ENCODE data around the gene KDM8. TPM values are rescaled to one million over a fixed set of nuclear protein-coding genes. Genes with fewer than 3 reads are reported as not detected.
"Not testable (repeated sequence)": the region's sequence is repeated elsewhere in the genome, so short reads cannot be mapped to it uniquely, and the experiment has no call there.

Gene KDM8
- total RNA-seq, 1 experiment from 2014 or later = 5.1 TPM

DNA sequence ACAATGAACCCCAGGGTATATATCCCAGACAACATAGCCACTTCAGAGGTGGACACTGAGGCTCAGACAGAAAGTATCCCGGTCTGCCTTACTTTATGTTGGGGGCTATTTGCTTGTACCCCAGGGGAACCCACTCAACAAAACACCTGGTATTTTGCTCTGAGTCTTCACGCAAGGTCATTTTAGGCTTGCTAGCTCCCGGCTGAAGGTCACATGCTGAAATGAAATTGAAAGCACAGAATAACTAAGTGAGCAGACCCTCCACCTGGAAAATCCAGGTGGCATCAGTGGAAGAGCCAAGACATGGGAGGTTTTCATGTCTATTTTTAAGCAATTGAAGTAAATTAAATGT is 4.1 kb upstream of the KDM8 start:
- Histone ChIP-seq H3F3A (ENCODE audit: insufficient read depth, low read depth) (peaks cover 4% of the 10 kb centered on the region; the same call in 1 of the 2 replicates), H3K4me2 (no peak overlapping the region), H2AFZ (no peak overlapping the region), H3K36me3 (ENCODE audit: low read depth) (no peaks in the 10 kb centered on the region), H3K4me1 (replicated peaks; ENCODE audit: insufficient read depth) (0 out of 2 replicates have a peak, but pooled peaks cover 4% of the 10 kb centered on the region), H3K9me3 (ENCODE audit: insufficient read depth, low read depth) (no peaks in the 10 kb centered on the region), H4K20me1 (ENCODE audit: insufficient read depth) (no peaks in the 10 kb centered on the region), H3K27me3 (ENCODE audit: insufficient read depth, low read depth) (peaks cover 22% of the 10 kb centered on the region; the same call in 1 of the 2 replicates), H3K9me2 (ENCODE audit: insufficient read depth) (no peaks in the 10 kb centered on the region), H3K79me2 (ENCODE audit: low read depth) (no peaks in the 10 kb centered on the region), H3K4me3 (no peak overlapping the region), H3K27ac (no peak overlapping the region)
- intact Hi-C loops (cut with micrococcal nuclease; ENCODE audit: unreplicated experiment) = no loop called here
- ChIA-PET POLR2A (ENCODE audit: unreplicated experiment) (interaction anchor here (0.6 kb wide), 1 partner anchor 117 kb away, joined by 4 read pairs; no protein-coding TSS in a partner anchor), CTCF (no interaction called here)
- TF ChIP-seq EZH2 (IDR thresholded peaks at IDR 0.05; ENCODE audit: low read depth) = no peak
- TF ChIP-seq, protein P1, sequence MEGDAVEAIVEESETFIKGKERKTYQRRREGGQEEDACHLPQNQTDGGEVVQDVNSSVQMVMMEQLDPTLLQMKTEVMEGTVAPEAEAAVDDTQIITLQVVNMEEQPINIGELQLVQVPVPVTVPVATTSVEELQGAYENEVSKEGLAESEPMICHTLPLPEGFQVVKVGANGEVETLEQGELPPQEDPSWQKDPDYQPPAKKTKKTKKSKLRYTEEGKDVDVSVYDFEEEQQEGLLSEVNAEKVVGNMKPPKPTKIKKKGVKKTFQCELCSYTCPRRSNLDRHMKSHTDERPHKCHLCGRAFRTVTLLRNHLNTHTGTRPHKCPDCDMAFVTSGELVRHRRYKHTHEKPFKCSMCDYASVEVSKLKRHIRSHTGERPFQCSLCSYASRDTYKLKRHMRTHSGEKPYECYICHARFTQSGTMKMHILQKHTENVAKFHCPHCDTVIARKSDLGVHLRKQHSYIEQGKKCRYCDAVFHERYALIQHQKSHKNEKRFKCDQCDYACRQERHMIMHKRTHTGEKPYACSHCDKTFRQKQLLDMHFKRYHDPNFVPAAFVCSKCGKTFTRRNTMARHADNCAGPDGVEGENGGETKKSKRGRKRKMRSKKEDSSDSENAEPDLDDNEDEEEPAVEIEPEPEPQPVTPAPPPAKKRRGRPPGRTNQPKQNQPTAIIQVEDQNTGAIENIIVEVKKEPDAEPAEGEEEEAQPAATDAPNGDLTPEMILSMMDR (conservative IDR thresholded peaks at IDR 0.05) = no peak
- no peak for DNase-seq
- BruUV-seq (replicated peaks) = no TSS peak

- BruUV-seq (replicated peaks) = no TSS peak
- H3K27me3 ChIP-seq (ENCODE audit: insufficient read depth, low read depth) = peaks cover 18% of the 10 kb centered on the region; the same call in 1 of the 2 replicates
- H3K9me2 ChIP-seq (ENCODE audit: insufficient read depth) = no peaks in the 10 kb centered on the region
- no peaks in the 10 kb centered on the region for H3K9me3 ChIP-seq (ENCODE audit: insufficient read depth, low read depth)
- H3K36me3 ChIP-seq (ENCODE audit: low read depth) = no peaks in the 10 kb centered on the region
- H3K4me3 ChIP-seq = no peak overlapping the region
- TF ChIP-seq, protein P1 (conservative IDR thresholded peaks at IDR 0.05) = no peak
- TF ChIP-seq EZH2 (IDR thresholded peaks at IDR 0.05; ENCODE audit: low read depth) = no peak
- peaks cover 8% of the 10 kb centered on the region; the same call in 1 of the 2 replicates for H3F3A ChIP-seq (ENCODE audit: insufficient read depth, low read depth)
- H2AFZ ChIP-seq = no peak overlapping the region
- ChIA-PET POLR2A (ENCODE audit: unreplicated experiment) (no interaction called here), CTCF (no interaction called here)
- intact Hi-C loops (cut with micrococcal nuclease; ENCODE audit: unreplicated experiment) = no loop called here
- peaks cover 7% of the 10 kb centered on the region for H3K4me1 ChIP-seq (replicated peaks; ENCODE audit: insufficient read depth)
- DNase-seq = no peak
- H3K79me2 ChIP-seq (ENCODE audit: low read depth) = peaks cover 4% of the 10 kb centered on the region; the same call in 1 of the 2 replicates
- H3K27ac ChIP-seq = no peak overlapping the region
- no peak overlapping the region for H3K4me2 ChIP-seq
- no peaks in the 10 kb centered on the region for H4K20me1 ChIP-seq (ENCODE audit: insufficient read depth)
These were observed 3.6 kb upstream of the KDM8 start for GRCh38 chr16:27199736-27200135.

- CTCF ChIA-PET; H3K9me2 ChIP-seq (ENCODE audit: insufficient read depth); H3K4me3 ChIP-seq; H3K9me3 ChIP-seq (ENCODE audit: insufficient read depth, low read depth); H3K27me3 ChIP-seq (ENCODE audit: insufficient read depth, low read depth); POLR2A ChIA-PET (ENCODE audit: unreplicated experiment); H2AFZ ChIP-seq; DNase-seq; H3K4me2 ChIP-seq; intact Hi-C loops (cut with micrococcal nuclease; ENCODE audit: unreplicated experiment); H3K36me3 ChIP-seq (ENCODE audit: low read depth); H3K27ac ChIP-seq; H3F3A ChIP-seq (ENCODE audit: insufficient read depth, low read depth); H4K20me1 ChIP-seq (ENCODE audit: insufficient read depth); H3K79me2 ChIP-seq (ENCODE audit: low read depth); BruUV-seq (replicated peaks): not testable (repeated sequence)
- H3K4me1 ChIP-seq (replicated peaks; ENCODE audit: insufficient read depth) = peaks cover 15% of the 10 kb centered on the region
These were observed 2.4 kb upstream of the KDM8 start for GRCh38 chr16:27200914-27201313.

Measured in PC-9 (cell line).